ELF-1 (cell line): ENCODE results near the gene EIF3CL.
"Not testable (repeated sequence)": the region's sequence is repeated elsewhere in the genome, so short reads cannot be mapped to it uniquely, and the experiment has no call there.

Experiments used
- DNase-seq: peaks from one replicate; pipeline ENCODE4 v3.0.0-alpha.2; 2016; ENCODE audit warnings: low read depth, low spot score

Gene EIF3CL

GRCh38 chr16:28364268-28365173 is 39.1 kb downstream of the EIF3CL start:
- not testable (repeated sequence) for DNase-seq

GRCh38 chr16:28363408-28363807 is 40.2 kb downstream of the EIF3CL start, which contains the start of gene NPIPB6:
Gene NPIPB6, minus strand, starts transcription at chr16:28363508. Its CDS starts 686 bp downstream, at chr16:28362822.
- not testable (repeated sequence) for DNase-seq

- not testable (repeated sequence) for DNase-seq
Measured at GRCh38 chr16:28362600-28362999, 41.0 kb downstream of the EIF3CL start.

DNA sequence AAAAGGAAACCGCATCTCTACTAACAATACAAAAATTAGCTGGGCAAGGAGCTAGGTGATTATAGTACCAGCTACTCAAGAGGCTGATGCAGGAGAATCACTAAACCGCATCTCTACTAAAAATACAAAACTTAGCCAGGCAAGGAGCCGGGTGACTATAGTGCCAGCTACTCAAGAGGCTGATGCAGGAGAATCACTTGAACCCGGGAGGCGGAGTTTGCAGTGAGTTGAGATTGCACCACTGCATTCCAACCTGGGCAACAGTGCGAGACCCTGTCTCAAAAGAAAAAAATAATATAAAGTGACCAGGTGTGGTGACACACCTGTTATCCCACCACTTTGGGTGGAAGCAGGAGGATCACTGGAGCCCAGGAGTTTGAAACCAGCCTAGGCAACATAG is 65.4 kb downstream of the EIF3CL start:
- DNase-seq, result not testable (repeated sequence)

DNA sequence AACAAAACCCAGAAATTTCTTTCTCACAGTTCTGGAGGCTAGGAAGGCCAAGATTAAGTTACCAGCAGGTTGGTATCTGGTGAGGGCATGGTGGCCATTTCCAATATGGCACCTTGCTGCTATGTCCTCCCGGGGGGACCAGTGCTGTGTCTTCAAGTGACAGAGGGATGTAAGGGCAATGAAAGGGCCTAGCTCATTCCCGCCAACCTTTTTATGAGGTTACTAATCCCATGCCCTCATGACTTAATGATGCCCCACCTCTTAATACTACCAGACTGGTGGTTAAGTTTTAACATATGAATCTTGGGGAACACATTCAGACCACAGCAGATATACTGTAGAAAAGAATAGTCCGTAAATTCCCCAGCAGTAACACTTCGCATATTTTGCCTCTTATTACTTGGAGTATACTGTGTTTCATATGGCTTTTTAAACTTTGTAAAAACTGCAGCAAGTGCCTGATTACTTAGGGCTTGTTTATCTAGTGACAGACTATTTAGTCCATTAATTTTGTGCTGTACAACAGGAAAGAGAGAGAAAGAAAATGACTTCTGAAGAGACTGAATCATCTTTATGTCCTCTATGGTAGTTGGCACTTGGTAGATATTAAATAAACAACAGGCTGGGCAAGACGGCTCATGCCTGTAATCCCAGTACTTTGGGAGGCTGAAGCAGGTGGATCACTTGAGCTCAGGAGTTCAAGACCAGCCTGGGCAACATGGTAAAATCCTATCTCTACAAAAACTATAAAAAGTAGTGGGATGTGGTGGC is 66.5 kb downstream of the EIF3CL start:
- DNase-seq, result not testable (repeated sequence)

GRCh38 chr16:28335678-28336077 is 68.0 kb downstream of the EIF3CL start:
- DNase-seq, result not testable (repeated sequence)

- not testable (repeated sequence) for DNase-seq
Measured at GRCh38 chr16:28332632-28333031, 71.0 kb downstream of the EIF3CL start.

GRCh38 chr16:28330981-28331380 is 72.7 kb downstream of the EIF3CL start:
- DNase-seq, result not testable (repeated sequence)

DNA sequence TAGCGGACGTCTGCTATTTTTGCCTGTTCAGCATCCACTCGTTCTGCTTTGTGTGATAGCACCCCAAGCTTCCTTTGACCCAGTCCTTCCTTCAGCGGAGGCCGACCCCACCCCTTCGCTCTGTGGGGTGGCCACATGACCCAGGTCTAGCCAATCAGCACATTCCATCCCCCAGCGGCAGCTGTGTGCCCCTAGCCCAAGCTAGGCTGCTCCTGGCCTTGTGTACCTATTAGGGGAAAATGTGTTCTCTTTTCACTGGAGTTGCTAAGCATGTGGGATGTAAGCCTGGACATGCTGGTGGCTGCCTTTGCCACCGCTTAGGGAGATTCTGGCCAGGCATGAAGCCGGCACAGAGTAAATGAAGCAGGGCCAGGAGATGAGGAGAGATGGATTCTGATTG is 73.4 kb downstream of the EIF3CL start:
- peak; percentile 65 for DNase-seq
